Peyer's patch (tissue), 4 donors: ENCODE results near the gene CACNA2D3.

Experiments used
- CTCF ChIP-seq, 6 experiments: fragments of 450-650 bp in 4 of 6; fragments of 200-600 bp in 2 of 6; sonication (generic) in 1 of 6; IDR thresholded peaks; one replicate each; pipeline ENCODE4 v1.5.1; 2017 to 2019; ENCODE audit warnings: antibody characterized with exemption in 6 of 6, mild to moderate bottlenecking in 3 of 6, moderate library complexity in 1 of 6
- POLR2A ChIP-seq, 2 donors: fragments of 450-650 bp; IDR thresholded peaks; one replicate each; pipeline ENCODE4 v1.5.1; 2017; ENCODE audit warnings: antibody characterized with exemption in 2 of 2, mild to moderate bottlenecking in 2 of 2, moderate library complexity in 2 of 2

DNA sequence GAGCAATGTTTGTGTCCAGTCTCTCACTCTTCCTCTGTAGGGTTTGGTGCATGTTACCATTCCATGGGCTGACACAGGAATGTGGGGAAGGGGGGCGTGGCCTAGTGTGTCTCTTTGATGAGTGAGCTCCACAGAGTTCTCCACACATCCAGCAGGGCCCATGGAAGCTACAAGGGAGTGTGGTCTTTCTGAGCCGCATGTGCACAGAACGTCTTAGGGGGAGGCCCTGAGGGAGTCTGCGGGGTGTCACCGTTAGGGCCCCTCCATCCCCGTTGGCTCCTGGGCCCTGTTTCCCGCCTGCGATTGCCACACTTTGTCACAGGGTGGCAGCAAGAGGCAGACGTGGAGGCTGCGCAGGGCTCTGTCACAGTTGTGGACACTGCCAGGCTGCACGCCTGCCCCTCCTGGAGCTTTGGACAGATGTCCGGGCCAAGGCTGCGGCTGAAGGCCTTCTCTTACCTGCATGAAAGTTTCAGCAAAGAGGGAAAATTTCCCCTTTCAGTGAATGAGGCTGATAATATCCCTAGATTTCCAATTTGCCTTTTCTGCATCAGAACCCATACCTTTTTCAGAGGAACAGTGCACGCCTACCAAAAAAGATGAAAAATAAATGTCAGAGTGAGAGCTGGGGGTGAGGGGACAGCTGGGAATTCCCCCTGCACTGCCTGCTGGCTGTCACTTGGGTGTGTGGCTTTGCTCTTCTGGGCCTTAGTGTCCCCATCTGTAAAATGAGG, 24.3 kb downstream of the CACNA2D3 start:
- TF ChIP-seq CTCF (IDR thresholded peaks at IDR 0.05): peak in 3 of 6 experiments; percentile 29 to 48 (median 34)
- no peak for TF ChIP-seq POLR2A (IDR thresholded peaks at IDR 0.05)
